Measurements from ENCODE around the gene PANK1. TPM values are rescaled to one million over a fixed set of nuclear protein-coding genes. Genes with fewer than 3 reads are reported as not detected.

Gene PANK1
- total RNA-seq, 1 experiment from 2014 or later = 19.2 TPM

DNA sequence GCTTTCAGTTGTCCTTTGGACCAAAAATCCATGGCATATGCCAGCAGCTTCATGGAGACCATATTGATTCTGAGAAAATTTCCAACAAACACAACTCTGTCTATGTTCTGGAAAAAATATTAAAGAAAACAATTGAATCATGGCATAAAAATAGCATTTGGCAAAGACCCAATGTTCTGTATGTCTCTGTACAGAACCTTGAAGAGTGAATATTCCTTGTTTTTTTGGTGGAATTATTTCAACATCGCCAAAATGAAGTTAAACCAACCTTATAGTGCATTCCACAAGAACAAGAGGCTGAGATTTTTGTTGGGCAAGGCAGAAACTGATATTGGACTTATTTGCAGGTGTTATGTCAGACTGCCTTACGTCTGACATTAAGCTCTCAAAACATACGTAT lies 56.4 kb downstream of the PANK1 start:
- intact Hi-C loops (cut with micrococcal nuclease; ENCODE audit: unreplicated experiment) = no loop called here
- BruUV-seq (replicated peaks) = no TSS peak
- CTCF ChIA-PET = no interaction called here

DNA sequence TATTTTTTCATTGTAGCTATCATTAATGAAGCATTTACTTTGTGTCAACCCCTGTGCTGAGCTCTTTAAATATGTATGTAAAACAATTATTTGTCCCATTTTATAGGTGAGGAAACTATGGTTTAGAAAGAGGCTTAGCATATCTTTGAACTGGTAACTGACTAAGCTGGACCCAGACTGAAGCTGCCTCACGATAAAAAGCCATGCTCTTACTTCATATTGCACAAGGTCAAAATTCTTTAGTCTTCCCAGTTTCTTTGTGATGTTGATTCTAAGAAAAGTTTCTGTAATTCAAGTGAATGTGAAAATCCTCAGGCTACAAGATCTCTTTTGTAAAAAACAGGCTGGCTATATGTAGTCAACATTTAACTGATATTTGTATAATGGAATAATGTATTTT lies 63.0 kb downstream of the PANK1 start:
- no TSS peak for BruUV-seq (replicated peaks)
- intact Hi-C loops (cut with micrococcal nuclease; ENCODE audit: unreplicated experiment) = no loop called here
- POLR2A ChIA-PET (ENCODE audit: low non-redundant PET) = no interaction called here
- TF ChIP-seq EZH2 (IDR thresholded peaks at IDR 0.05; ENCODE audit: borderline replicate concordance, low read depth, low read length, poor library complexity, severe bottlenecking) = no peak
- no peak for TF ChIP-seq CTCF (conservative IDR thresholded peaks at IDR 0.05; ENCODE audit: low read depth, low read length)
- H3K27ac ChIP-seq (ENCODE audit: low read depth, low read length, poor library complexity, severe bottlenecking) = no peak overlapping the region
- no peaks in the 10 kb centered on the region for H3K4me1 ChIP-seq (ENCODE audit: insufficient read depth, low read length, poor library complexity, severe bottlenecking)
- no peaks in the 10 kb centered on the region for H3K9me3 ChIP-seq (ENCODE audit: low read depth, low read length, poor library complexity, severe bottlenecking)
- peaks cover 5% of the 10 kb centered on the region for H3K36me3 ChIP-seq (ENCODE audit: insufficient read depth, low read length, poor library complexity, severe bottlenecking)
- no peaks in the 10 kb centered on the region for H3K27me3 ChIP-seq (replicated peaks; ENCODE audit: insufficient read depth, low read depth, low read length, poor library complexity)
- no peak overlapping the region for H3K4me3 ChIP-seq (ENCODE audit: low read depth, low read length, poor library complexity, severe bottlenecking)
- no peak for DNase-seq (ENCODE audit: low spot score)
- CTCF ChIA-PET = no interaction called here

More for the DNA sequence above, 56.4 kb downstream of the PANK1 start:
- no peak for TF ChIP-seq CTCF (conservative IDR thresholded peaks at IDR 0.05; ENCODE audit: low read depth, low read length)
- no peak for TF ChIP-seq EZH2 (IDR thresholded peaks at IDR 0.05; ENCODE audit: borderline replicate concordance, low read depth, low read length, poor library complexity, severe bottlenecking)
- H3K27me3 ChIP-seq (replicated peaks; ENCODE audit: insufficient read depth, low read depth, low read length, poor library complexity) = no peaks in the 10 kb centered on the region
- no peak overlapping the region for H3K4me3 ChIP-seq (ENCODE audit: low read depth, low read length, poor library complexity, severe bottlenecking)
- H3K4me1 ChIP-seq (ENCODE audit: insufficient read depth, low read length, poor library complexity, severe bottlenecking) = no peaks in the 10 kb centered on the region
- H3K9me3 ChIP-seq (ENCODE audit: low read depth, low read length, poor library complexity, severe bottlenecking) = no peaks in the 10 kb centered on the region
- H3K27ac ChIP-seq (ENCODE audit: low read depth, low read length, poor library complexity, severe bottlenecking) = no peak overlapping the region
- DNase-seq (ENCODE audit: low spot score) = no peak
- peaks cover 20% of the 10 kb centered on the region for H3K36me3 ChIP-seq (ENCODE audit: insufficient read depth, low read length, poor library complexity, severe bottlenecking)
- POLR2A ChIA-PET (ENCODE audit: low non-redundant PET) = no interaction called here

DNA sequence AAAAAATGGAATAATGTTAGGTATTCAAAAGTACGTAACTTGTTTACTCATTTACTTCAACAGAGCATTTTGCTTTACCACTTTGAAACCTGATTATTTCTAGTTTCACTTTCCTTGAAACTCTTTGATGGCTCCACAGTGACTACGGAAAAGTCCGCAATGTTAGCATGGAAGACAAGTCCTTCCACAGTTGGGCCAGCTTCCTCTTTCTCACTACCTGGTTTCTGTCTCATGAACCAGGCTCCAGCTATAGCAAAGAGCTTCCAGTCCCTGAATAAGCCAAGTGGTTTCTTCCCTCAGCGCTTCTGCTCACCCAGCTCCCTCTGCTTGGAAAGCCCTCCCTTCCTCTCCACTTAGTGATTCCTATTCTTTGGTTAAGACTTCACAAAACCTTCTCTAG lies 64.8 kb downstream of the PANK1 start:
- TF ChIP-seq CTCF (conservative IDR thresholded peaks at IDR 0.05; ENCODE audit: low read depth, low read length) = no peak
- no peak for TF ChIP-seq EZH2 (IDR thresholded peaks at IDR 0.05; ENCODE audit: borderline replicate concordance, low read depth, low read length, poor library complexity, severe bottlenecking)
- intact Hi-C loops (cut with micrococcal nuclease; ENCODE audit: unreplicated experiment) = no loop called here
- peaks cover 5% of the 10 kb centered on the region for H3K36me3 ChIP-seq (ENCODE audit: insufficient read depth, low read length, poor library complexity, severe bottlenecking)
- H3K27me3 ChIP-seq (replicated peaks; ENCODE audit: insufficient read depth, low read depth, low read length, poor library complexity) = no peaks in the 10 kb centered on the region
- no peaks in the 10 kb centered on the region for H3K4me1 ChIP-seq (ENCODE audit: insufficient read depth, low read length, poor library complexity, severe bottlenecking)
- no TSS peak for BruUV-seq (replicated peaks)
- ChIA-PET CTCF (no interaction called here), POLR2A (ENCODE audit: low non-redundant PET) (no interaction called here)
- H3K9me3 ChIP-seq (ENCODE audit: low read depth, low read length, poor library complexity, severe bottlenecking) = no peaks in the 10 kb centered on the region
- no peak for DNase-seq (ENCODE audit: low spot score)
- H3K27ac ChIP-seq (ENCODE audit: low read depth, low read length, poor library complexity, severe bottlenecking) = no peak overlapping the region
- no peak overlapping the region for H3K4me3 ChIP-seq (ENCODE audit: low read depth, low read length, poor library complexity, severe bottlenecking)

Measured in A673 (cell line).